Astrocyte of the cerebellum (primary cell): ENCODE results near the gene YAP1.

Experiments
- DNase-seq: peaks from one replicate; pipeline ENCODE4 v3.0.0-alpha.2; 2011; ENCODE audit warnings: low read depth
- H3K4me3 ChIP-seq: 2 replicates; pipeline ENCODE4 v1.5.1; 2011; ENCODE audit warnings: mild to moderate bottlenecking, low read depth, low read length, moderate library complexity
- CTCF ChIP-seq: IDR thresholded peaks from 2 replicates; pipeline ENCODE4 v1.5.1; 2012; ENCODE audit warnings: low read length, low read depth, moderate library complexity, mild to moderate bottlenecking; ENCODE audit errors: missing control alignments
- in situ Hi-C: cut with HindIII; loops from 2 replicates; pipeline ENCODE4 v1.10.0; 2017; ENCODE audit warnings: low sequenced_read_pairs

YAP1 gene

GRCh38 chr11:102073253-102073652, 37.0 kb upstream of the YAP1 start:
- TF ChIP-seq CTCF, result no peak
- no peak for DNase-seq
- in situ Hi-C loops, result no loop called here
- no peak overlapping the region for H3K4me3 ChIP-seq

GRCh38 chr11:102079625-102080024, 30.6 kb upstream of the YAP1 start:
- no peak overlapping the region for H3K4me3 ChIP-seq
- in situ Hi-C loops, result no loop called here
- no peak for TF ChIP-seq CTCF
- DNase-seq, result no peak

- H3K4me3 ChIP-seq, result no peak overlapping the region
- TF ChIP-seq CTCF, result no peak
- in situ Hi-C loops, result no loop called here
- DNase-seq, result no peak
These were observed 28.9 kb upstream of the YAP1 start for GRCh38 chr11:102081313-102081712.

- DNase-seq, result no peak
- in situ Hi-C loops, result no loop called here
- TF ChIP-seq CTCF, result no peak
- H3K4me3 ChIP-seq, result no peak overlapping the region
These were observed 24.2 kb upstream of the YAP1 start for GRCh38 chr11:102085864-102086551.

- H3K4me3 ChIP-seq, result no peak overlapping the region
- in situ Hi-C loops, result no loop called here
- no peak for TF ChIP-seq CTCF
- DNase-seq, result no peak
These were observed 13.1 kb upstream of the YAP1 start for GRCh38 chr11:102097186-102097585.

GRCh38 chr11:102099755-102100154, 10.5 kb upstream of the YAP1 start:
- TF ChIP-seq CTCF, result no peak
- DNase-seq, result no peak
- no peak overlapping the region for H3K4me3 ChIP-seq
- in situ Hi-C loops, result no loop called here
